ENCODE results near the gene TNFSF8. TPM values are rescaled to one million over a fixed set of nuclear protein-coding genes. Genes with fewer than 3 reads are reported as not detected.

TNFSF8 gene
- total RNA-seq, 1 donor: not detected

GRCh38 chr9:114919611-114920010, 10.8 kb downstream of the TNFSF8 start:
- no peak overlapping the region for H3K4me2 ChIP-seq (ENCODE audit: insufficient read depth, low read length)
- no peaks in the 10 kb centered on the region for H3K4me1 ChIP-seq (ENCODE audit: insufficient read depth, low read length)
- no peak for DNase-seq (ENCODE audit: insufficient read length, low spot score, missing footprints)
- no peak overlapping the region for H2AFZ ChIP-seq (ENCODE audit: low read length)
- H4K20me1 ChIP-seq (ENCODE audit: insufficient read depth, low read length): no peaks in the 10 kb centered on the region
- H3K36me3 ChIP-seq (ENCODE audit: insufficient read depth, low read length): no peaks in the 10 kb centered on the region
- no peaks in the 10 kb centered on the region for H3K9me3 ChIP-seq (ENCODE audit: low read depth, low read length)
- no peak for TF ChIP-seq CTCF (IDR thresholded peaks at IDR 0.05; ENCODE audit: extremely low read depth, low read depth, low read length)
- no peak overlapping the region for H3K4me3 ChIP-seq (ENCODE audit: insufficient read depth, low read length)
- H3K27me3 ChIP-seq (ENCODE audit: insufficient read depth, low read length): peaks cover 48% of the 10 kb centered on the region
- H3K27ac ChIP-seq (ENCODE audit: low read depth, low read length): no peak overlapping the region
- no peaks in the 10 kb centered on the region for H3K79me2 ChIP-seq (ENCODE audit: insufficient read depth, low read length)

GRCh38 chr9:114916481-114916880, 13.9 kb downstream of the TNFSF8 start:
- DNase-seq (ENCODE audit: insufficient read length, low spot score, missing footprints): no peak
- Histone ChIP-seq H3K36me3 (ENCODE audit: insufficient read depth, low read length) (no peaks in the 10 kb centered on the region), H4K20me1 (ENCODE audit: insufficient read depth, low read length) (no peaks in the 10 kb centered on the region), H3K9me3 (ENCODE audit: low read depth, low read length) (no peaks in the 10 kb centered on the region), H3K27me3 (ENCODE audit: insufficient read depth, low read length) (peaks cover 30% of the 10 kb centered on the region), H3K4me2 (ENCODE audit: insufficient read depth, low read length) (no peak overlapping the region), H3K27ac (ENCODE audit: low read depth, low read length) (no peak overlapping the region), H3K79me2 (ENCODE audit: insufficient read depth, low read length) (no peaks in the 10 kb centered on the region), H3K4me1 (ENCODE audit: insufficient read depth, low read length) (no peaks in the 10 kb centered on the region), H2AFZ (ENCODE audit: low read length) (no peak overlapping the region), H3K4me3 (ENCODE audit: insufficient read depth, low read length) (no peak overlapping the region)
- TF ChIP-seq CTCF (IDR thresholded peaks at IDR 0.05; ENCODE audit: extremely low read depth, low read depth, low read length): no peak

GRCh38 chr9:114914139-114914538, 16.3 kb downstream of the TNFSF8 start:
- H3K36me3 ChIP-seq (ENCODE audit: insufficient read depth, low read length): no peaks in the 10 kb centered on the region
- H4K20me1 ChIP-seq (ENCODE audit: insufficient read depth, low read length): no peaks in the 10 kb centered on the region
- H3K27ac ChIP-seq (ENCODE audit: low read depth, low read length): no peak overlapping the region
- no peak overlapping the region for H2AFZ ChIP-seq (ENCODE audit: low read length)
- H3K4me1 ChIP-seq (ENCODE audit: insufficient read depth, low read length): peaks cover 10% of the 10 kb centered on the region
- H3K9me3 ChIP-seq (ENCODE audit: low read depth, low read length): no peaks in the 10 kb centered on the region
- TF ChIP-seq CTCF (IDR thresholded peaks at IDR 0.05; ENCODE audit: extremely low read depth, low read depth, low read length): peak; percentile 49
- H3K27me3 ChIP-seq (ENCODE audit: insufficient read depth, low read length): peaks cover 26% of the 10 kb centered on the region
- DNase-seq (ENCODE audit: insufficient read length, low spot score, missing footprints): no peak
- H3K4me2 ChIP-seq (ENCODE audit: insufficient read depth, low read length): no peak overlapping the region
- H3K79me2 ChIP-seq (ENCODE audit: insufficient read depth, low read length): no peaks in the 10 kb centered on the region
- no peak overlapping the region for H3K4me3 ChIP-seq (ENCODE audit: insufficient read depth, low read length)

- Histone ChIP-seq H3K79me2 (ENCODE audit: insufficient read depth, low read length) (no peaks in the 10 kb centered on the region), H2AFZ (ENCODE audit: low read length) (no peak overlapping the region), H3K4me2 (ENCODE audit: insufficient read depth, low read length) (no peak overlapping the region), H3K4me1 (ENCODE audit: insufficient read depth, low read length) (peaks cover 15% of the 10 kb centered on the region), H3K27ac (ENCODE audit: low read depth, low read length) (no peak overlapping the region), H3K36me3 (ENCODE audit: insufficient read depth, low read length) (no peaks in the 10 kb centered on the region), H4K20me1 (ENCODE audit: insufficient read depth, low read length) (no peaks in the 10 kb centered on the region), H3K27me3 (ENCODE audit: insufficient read depth, low read length) (peaks cover 26% of the 10 kb centered on the region), H3K9me3 (ENCODE audit: low read depth, low read length) (no peaks in the 10 kb centered on the region), H3K4me3 (ENCODE audit: insufficient read depth, low read length) (no peak overlapping the region)
- TF ChIP-seq CTCF (IDR thresholded peaks at IDR 0.05; ENCODE audit: extremely low read depth, low read depth, low read length): no peak
- DNase-seq (ENCODE audit: insufficient read length, low spot score, missing footprints): no peak
Measured at GRCh38 chr9:114913656-114914055, 16.7 kb downstream of the TNFSF8 start.
